GM20431 (cell line): Measurements from ENCODE around the gene MMP17.

Experiments
- in situ Hi-C: fragments of 300-500 bp; cut with MseI, MboI; formaldehyde crosslinking; loops from one replicate; pipeline ENCODE4 v1.15.0; 2020; ENCODE audit warnings: low sequenced_read_pairs; ENCODE audit not compliant: unreplicated experiment

MMP17 gene

DNA sequence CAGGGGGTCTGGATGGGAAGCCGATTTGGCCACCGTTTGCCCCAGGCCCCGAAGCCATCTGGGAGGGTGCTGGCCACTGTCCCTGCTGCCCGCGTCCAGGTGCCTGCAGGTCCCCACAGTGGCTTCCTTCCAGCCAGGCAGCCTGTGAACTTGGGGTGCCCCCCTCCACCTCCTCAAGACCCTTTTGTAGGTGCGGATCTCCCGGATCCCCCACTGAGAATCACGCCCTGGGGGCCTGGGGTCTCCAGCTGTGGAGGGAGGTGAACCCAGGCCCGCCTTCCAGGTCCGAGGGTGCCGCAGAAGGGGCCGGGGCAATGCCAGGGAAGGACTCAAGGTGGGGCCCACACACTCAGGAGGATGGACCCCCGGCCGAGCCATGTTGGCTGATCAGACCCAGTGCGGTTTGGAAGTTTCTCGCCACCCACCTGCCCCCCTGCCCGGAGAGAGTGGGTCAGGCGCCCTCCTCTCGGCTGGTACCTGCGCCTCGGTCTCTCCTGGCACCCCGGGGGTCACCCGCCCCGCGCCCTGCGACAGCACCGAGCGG is 1.7 kb downstream of the MMP17 start:
- in situ Hi-C loops: loop anchor here (10.0 kb wide), 1 partner anchor 105 kb away; no protein-coding TSS in a partner anchor

GRCh38 chr12:131830335-131830913 is 2.2 kb downstream of the MMP17 start:
- in situ Hi-C loops: loop anchor here (10.0 kb wide), 1 partner anchor 104 kb away; no protein-coding TSS in a partner anchor

DNA sequence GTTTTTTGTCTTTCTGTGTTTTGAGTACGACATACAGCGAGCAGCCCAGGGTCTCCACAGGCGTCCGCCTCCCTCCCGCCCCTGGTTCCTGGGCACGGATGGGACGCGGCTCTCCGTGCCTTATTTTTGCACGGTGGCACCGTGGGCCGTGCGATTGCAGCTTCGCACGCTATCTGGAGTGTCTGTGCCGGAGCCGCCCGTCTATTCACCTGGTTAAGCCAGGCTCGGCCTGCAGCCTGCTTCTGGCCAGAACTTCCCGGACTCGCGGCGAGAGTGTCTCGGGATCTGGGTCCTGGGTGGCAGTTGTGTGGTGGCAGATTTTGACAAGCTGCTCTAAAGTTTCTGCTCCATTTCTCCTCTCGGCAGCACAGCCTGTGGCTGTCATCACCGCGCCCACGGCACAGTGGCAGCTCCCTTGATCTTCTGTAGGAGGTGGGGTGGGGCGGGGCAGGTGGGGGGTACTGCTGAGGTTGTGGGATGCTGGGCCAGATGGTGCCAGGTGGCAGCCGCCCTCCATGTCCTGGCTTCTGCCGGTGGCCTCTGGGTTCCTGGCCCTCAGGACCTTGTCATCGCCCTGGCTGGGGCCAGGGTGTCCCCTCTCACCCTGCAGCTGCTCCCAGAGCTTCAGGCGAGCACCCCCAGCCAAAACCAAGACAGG is 2.9 kb downstream of the MMP17 start:
- in situ Hi-C loops: loop anchor here (10.0 kb wide), 1 partner anchor 104 kb away; no protein-coding TSS in a partner anchor

DNA sequence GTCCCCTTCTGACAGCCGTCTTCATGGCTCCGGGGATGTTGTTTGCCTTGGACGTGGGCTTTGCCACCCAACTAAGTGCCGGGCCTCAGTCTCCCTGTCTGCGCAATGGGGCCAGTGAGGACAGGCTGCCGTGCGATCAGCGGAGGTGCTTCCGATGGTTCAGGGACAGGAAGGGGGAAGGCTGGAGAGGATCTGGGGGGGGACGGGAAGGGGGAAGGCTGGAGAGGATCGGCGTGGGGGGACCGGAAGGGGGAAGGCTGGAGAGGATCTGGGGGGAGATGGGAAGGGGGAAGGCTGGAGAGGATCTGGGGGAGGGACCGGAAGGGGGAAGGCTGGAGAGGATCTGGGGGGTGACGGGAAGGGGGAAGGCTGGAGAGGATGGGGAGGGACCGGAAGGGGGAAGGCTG is 3.4 kb downstream of the MMP17 start:
- in situ Hi-C loops: loop anchor here (10.0 kb wide), 1 partner anchor 103 kb away; no protein-coding TSS in a partner anchor

DNA sequence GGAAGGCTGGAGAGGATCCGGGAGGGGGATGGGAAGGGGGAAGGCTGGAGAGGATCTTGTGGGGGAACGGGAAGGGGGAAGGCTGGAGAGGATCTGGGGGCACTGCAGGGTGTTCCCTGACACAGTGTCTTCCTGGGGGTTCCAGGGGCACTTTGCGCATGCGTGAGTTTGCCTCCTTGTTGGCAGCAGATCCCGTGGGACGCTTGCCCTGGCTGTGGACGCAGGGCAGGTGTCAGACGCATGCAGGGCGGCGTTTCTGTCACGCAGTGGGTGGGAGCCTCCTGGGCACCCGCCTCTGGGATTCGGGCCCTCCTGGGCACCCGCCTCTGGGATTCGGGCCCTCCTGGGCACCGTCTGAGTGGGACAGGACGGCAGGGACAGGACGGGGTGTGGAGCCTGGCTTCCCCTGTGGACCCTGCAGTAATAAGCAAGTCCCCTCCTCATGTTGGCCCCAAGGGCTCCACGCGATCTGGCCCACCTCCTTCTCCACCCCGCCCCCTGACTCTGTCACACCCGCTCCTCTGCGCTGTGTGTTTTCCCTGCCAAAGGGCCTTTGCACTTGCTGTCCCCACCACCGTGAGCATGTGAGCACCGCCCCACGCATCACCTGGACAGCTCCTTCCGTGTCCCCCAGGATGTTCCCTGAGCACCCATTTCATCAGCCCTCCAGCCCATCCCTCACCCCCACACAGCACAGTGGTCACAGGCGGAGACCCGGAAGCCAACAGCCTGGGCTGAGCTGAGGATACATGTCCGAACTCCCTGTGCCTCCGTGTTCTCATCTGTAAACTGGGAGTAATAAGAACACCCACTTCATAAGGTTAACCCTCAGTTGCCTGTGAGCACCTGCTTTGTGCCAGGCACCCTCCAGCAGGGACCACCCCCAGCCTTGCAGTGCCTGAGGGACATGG is 4.4 kb downstream of the MMP17 start:
- in situ Hi-C loops: loop anchor here (10.0 kb wide), 1 partner anchor 102 kb away; no protein-coding TSS in a partner anchor

GRCh38 chr12:131833288-131833895 is 5.2 kb downstream of the MMP17 start:
- in situ Hi-C loops: loop anchor here (10.0 kb wide), 1 partner anchor 101 kb away; no protein-coding TSS in a partner anchor

- in situ Hi-C loops: loop anchor here (10.0 kb wide), 1 partner anchor 101 kb away; no protein-coding TSS in a partner anchor
Measured at GRCh38 chr12:131833896-131834641, 5.9 kb downstream of the MMP17 start.

GRCh38 chr12:131834798-131835615 is 6.8 kb downstream of the MMP17 start:
- in situ Hi-C loops: loop anchor here (10.0 kb wide), 1 partner anchor 100 kb away; no protein-coding TSS in a partner anchor

- in situ Hi-C loops: loop anchor here (10.0 kb wide), 1 partner anchor 99 kb away; no protein-coding TSS in a partner anchor
Measured at GRCh38 chr12:131835616-131836171, 7.5 kb downstream of the MMP17 start.

DNA sequence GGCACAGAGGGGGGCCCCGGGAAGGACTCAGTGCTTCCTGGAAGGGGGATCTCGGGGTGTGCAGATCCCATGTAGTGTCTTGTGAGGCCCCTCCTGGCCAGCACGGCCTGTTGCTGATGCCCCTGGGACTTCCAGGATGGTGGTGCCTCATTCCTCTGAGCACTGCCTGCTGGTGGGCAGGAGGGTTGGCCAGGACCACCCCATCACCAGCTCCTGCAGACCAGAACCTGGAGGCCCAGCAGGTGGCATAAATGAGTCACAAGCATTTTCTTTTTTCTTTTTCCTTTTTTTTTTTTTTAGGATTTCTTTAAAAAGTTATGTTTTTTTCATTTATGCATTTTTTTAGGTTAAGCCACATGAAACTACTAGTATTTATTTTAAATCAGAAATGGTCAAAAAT is 8.0 kb downstream of the MMP17 start:
- in situ Hi-C loops: loop anchor here (10.0 kb wide), 1 partner anchor 99 kb away; no protein-coding TSS in a partner anchor

GRCh38 chr12:131836714-131837397 is 8.7 kb downstream of the MMP17 start:
- in situ Hi-C loops: loop anchor here (10.0 kb wide), 1 partner anchor 98 kb away; no protein-coding TSS in a partner anchor

- in situ Hi-C loops: no loop called here
Measured at GRCh38 chr12:131840643-131841416, 12.6 kb downstream of the MMP17 start.

- in situ Hi-C loops: no loop called here
Measured at GRCh38 chr12:131841547-131841946, 13.4 kb downstream of the MMP17 start.

GRCh38 chr12:131842169-131842568 is 14.0 kb downstream of the MMP17 start:
- in situ Hi-C loops: no loop called here

DNA sequence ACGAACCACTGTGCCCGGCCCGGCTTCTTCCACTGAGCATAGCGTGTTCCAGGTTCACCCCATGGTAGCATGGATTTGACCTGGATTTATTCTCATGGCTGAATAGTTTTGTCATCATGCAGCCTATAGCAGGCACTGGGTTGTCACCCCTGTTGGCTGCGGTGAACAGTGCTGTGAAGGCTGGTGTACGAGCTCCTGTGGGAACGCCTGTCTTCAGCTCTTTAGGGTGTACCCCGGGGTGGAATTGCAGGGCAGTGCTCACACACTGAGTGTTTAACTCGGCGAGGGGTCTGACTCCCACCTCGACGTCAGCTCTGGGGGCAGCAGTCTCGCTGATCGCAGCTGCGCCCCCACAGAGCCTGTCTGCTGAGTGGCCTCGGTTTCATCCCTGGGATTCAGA is 15.3 kb downstream of the MMP17 start:
- in situ Hi-C loops: no loop called here

DNA sequence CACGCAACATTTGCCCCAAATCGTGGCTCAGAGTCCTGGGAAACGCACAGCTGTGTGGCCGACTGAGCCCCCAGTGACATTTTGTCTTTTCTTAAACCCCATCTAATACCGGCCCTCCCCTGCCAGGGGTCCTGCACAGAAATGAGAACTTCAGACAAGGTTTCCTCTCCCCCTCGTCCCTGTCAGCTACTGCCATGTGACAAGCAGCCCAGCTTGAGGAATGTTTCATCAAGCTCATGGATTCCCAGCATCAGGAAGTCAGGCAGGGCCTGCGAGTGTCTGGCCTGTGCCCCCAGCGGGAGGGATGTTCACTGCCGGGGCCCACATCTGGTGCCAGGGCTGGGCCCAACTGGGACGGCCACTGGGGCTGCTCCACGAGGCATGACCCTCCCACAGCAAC is 15.9 kb downstream of the MMP17 start:
- in situ Hi-C loops: no loop called here
